K562 (cell line): Measurements from ENCODE around the gene GALNT17. TPM values are rescaled to one million over a fixed set of nuclear protein-coding genes. Genes with fewer than 3 reads are reported as not detected.

Source experiments
- ATAC-seq: fragments of 200-7000 bp; cut with Tn5 transposase; 3 replicates; pipeline ENCODE4 v1.9.1; 2020; ENCODE audit warnings: moderate library complexity
- BruUV-seq: library from RNA; stranded (reverse); fragments of 400-500 nt; replicated peaks from 2 replicates; lab custom pipeline; 2021; lab: Mats Ljungman, UMichigan
- CTCF ChIA-PET: fragments of 300-600 bp; formaldehyde crosslinking; extraction: SDS; loops from one replicate; lab custom pipeline; 2021; ENCODE audit warnings: low intra/inter-chr PET ratio; lab: Yijun Ruan, JAX
- POLR2A ChIA-PET: fragments of 300-600, 350-650 bp; sonication (Branson Sonifier 250); formaldehyde crosslinking; extraction: SDS; loops from one replicate; lab custom pipeline; 2021; ENCODE audit warnings: antibody characterized with exemption, inconsistent platforms; lab: Yijun Ruan, JAX
- DNase-seq, 4 experiments: peaks; one replicate each; pipeline versions ENCODE4 v3.0.0 to v3.0.0-alpha.2; 2011 to 2018; ENCODE audit warnings: low spot score in 3 of 4, mixed read lengths in 3 of 4; ENCODE audit errors: extremely low read depth in 1 of 4
- FAIRE-seq: peaks from 2 replicates; lab custom pipeline; 2011; peaks lifted over from hg19 to GRCh38; lab: Jason Lieb, UNC
- H2AFZ ChIP-seq: 2 replicates; pipeline ENCODE4 v1.6.0; 2011; ENCODE audit warnings: low read depth, low read length, control low read depth, inconsistent platforms
- H3K27ac ChIP-seq: fragments of 200-600 bp; 3 replicates; pipeline ENCODE4 v1.8.0; 2011; ENCODE audit warnings: low read depth, mild to moderate bottlenecking, control low read depth, inconsistent platforms, low read length, moderate library complexity, mixed read lengths; ENCODE audit errors: extremely low read depth
- H3K27me3 ChIP-seq, 2 experiments: fragments of 300-600 bp in 1 of 2; 2 replicates in 1 of 2; 3 replicates in 1 of 2; pipeline versions ENCODE4 v1.6.0 to v1.8.0; 2011; ENCODE audit warnings: inconsistent platforms in 2 of 2, low read length in 2 of 2, mild to moderate bottlenecking in 1 of 2, mixed read lengths in 1 of 2, moderate library complexity in 1 of 2; ENCODE audit not compliant: control insufficient read depth in 2 of 2, insufficient read depth in 2 of 2
- H3K36me3 ChIP-seq: fragments of 300-600 bp; 3 replicates; pipeline ENCODE4 v1.8.0; 2011; ENCODE audit warnings: mild to moderate bottlenecking, low read length, inconsistent platforms; ENCODE audit not compliant: control insufficient read depth, insufficient read depth
- H3K4me1 ChIP-seq, 2 experiments: fragments of 200-600 bp in 1 of 2; replicated peaks in 1 of 2; 2 replicates in 1 of 2; 3 replicates in 1 of 2; pipeline versions ENCODE4 v1.5.1 to v1.8.0; 2011; ENCODE audit warnings: inconsistent platforms in 2 of 2, low read length in 2 of 2, mild to moderate bottlenecking in 1 of 2, mixed read lengths in 1 of 2, moderate library complexity in 1 of 2; ENCODE audit not compliant: control insufficient read depth in 2 of 2, insufficient read depth in 2 of 2
- H3K4me2 ChIP-seq: 2 replicates; pipeline ENCODE4 v1.6.1; 2011; ENCODE audit warnings: low read length, control low read depth, inconsistent platforms, mixed read lengths; ENCODE audit not compliant: insufficient read depth
- H3K4me3 ChIP-seq: fragments of 200-600 bp; sonication (generic), shearing (Covaris generic); 2 replicates; pipeline ENCODE4 v1.5.1; 2016; ENCODE audit warnings: control low read depth, inconsistent platforms
- H3K79me2 ChIP-seq: fragments of 200-600 bp; 3 replicates; pipeline ENCODE4 v1.8.0; 2011; ENCODE audit warnings: low read length, inconsistent platforms; ENCODE audit not compliant: control insufficient read depth, insufficient read depth
- H3K9ac ChIP-seq, 2 experiments: 2 replicates each; pipeline versions ENCODE4 v1.6.0 to v1.6.1; 2011; ENCODE audit warnings: low read depth in 2 of 2, low read length in 2 of 2, control low read depth in 1 of 2, inconsistent platforms in 1 of 2, mild to moderate bottlenecking in 1 of 2, mixed read lengths in 1 of 2; ENCODE audit not compliant: insufficient read depth in 1 of 2
- H3K9me1 ChIP-seq: one replicate; pipeline ENCODE4 v1.6.0; 2011; ENCODE audit warnings: inconsistent platforms, mild to moderate bottlenecking, low read length, moderate library complexity; ENCODE audit not compliant: control insufficient read depth, insufficient read depth
- H3K9me3 ChIP-seq: replicated peaks from 2 replicates; pipeline ENCODE4 v1.5.1; 2011; ENCODE audit warnings: low read depth, low read length, inconsistent platforms; ENCODE audit not compliant: control insufficient read depth, insufficient read depth
- H4K20me1 ChIP-seq: replicated peaks from 2 replicates; pipeline ENCODE4 v1.6.1; 2011; ENCODE audit warnings: low read length, inconsistent platforms, mixed read lengths; ENCODE audit not compliant: control insufficient read depth, insufficient read depth
- ATF1 ChIP-seq, 2 experiments: fragments of 450-650 bp in 1 of 2; IDR thresholded peaks; 2 replicates each; pipeline ENCODE4 v1.6.1; 2016; ENCODE audit warnings: missing compliant biosample characterization in 1 of 2, missing genetic modification characterization in 1 of 2
- CTCFL ChIP-seq: IDR thresholded peaks from 2 replicates; pipeline ENCODE4 v1.6.1; 2011; ENCODE audit warnings: borderline replicate concordance, low read depth, mild to moderate bottlenecking, moderate library complexity, low read length; ENCODE audit not compliant: insufficient read depth, poor library complexity, severe bottlenecking
- KLF6 ChIP-seq: fragments of 250-450 bp; sonication (Bioruptor Pico); IDR thresholded peaks from 2 replicates; pipeline ENCODE4 v1.4.0; 2020; ENCODE audit warnings: mild to moderate bottlenecking, moderate library complexity, borderline replicate concordance
- OTX1 ChIP-seq: fragments of 450-650 bp; formaldehyde crosslinking; IDR thresholded peaks from 2 replicates; pipeline ENCODE4 v1.4.0; 2022; ENCODE audit warnings: mild to moderate bottlenecking
- PBX2 ChIP-seq, 2 experiments: IDR thresholded peaks in 1 of 2; conservative IDR thresholded peaks in 1 of 2; 2 replicates each; pipeline ENCODE4 v1.6.1; 2016; ENCODE audit warnings: low read depth in 2 of 2, mild to moderate bottlenecking in 1 of 2, missing compliant biosample characterization in 1 of 2, missing genetic modification characterization in 1 of 2, moderate library complexity in 1 of 2
- PPARD ChIP-seq: fragments of 250-450 bp; sonication (Bioruptor Pico); IDR thresholded peaks from 2 replicates; pipeline ENCODE4 v1.8.0; 2022; ENCODE audit warnings: inconsistent platforms, mild to moderate bottlenecking, moderate library complexity
- SP1 ChIP-seq: sonication (generic); formaldehyde crosslinking; IDR thresholded peaks from 2 replicates; pipeline ENCODE4 v1.8.1; 2022; ENCODE audit warnings: mild to moderate bottlenecking, missing genetic modification reagents
- USF1 ChIP-seq: sonication (generic); formaldehyde crosslinking; IDR thresholded peaks from 2 replicates; pipeline ENCODE4 v1.9.0; 2022; ENCODE audit warnings: mild to moderate bottlenecking, missing genetic modification reagents
- ZC3H8 ChIP-seq: fragments of 450-650 bp; IDR thresholded peaks from 2 replicates; pipeline ENCODE4 v1.6.1; 2017
- whole genome bisulfite sequencing: fragments of 100-300 bp; shearing (Covaris generic); methylation state at CpG from one replicate; pipeline ENCODE4 v1.1.6; 2016; ENCODE audit warnings: low coverage, mixed read lengths; ENCODE audit not compliant: insufficient coverage; ENCODE audit errors: missing lambda C conversion rate; 5-methylcytosine and 5-hydroxymethylcytosine counted together
- in situ Hi-C: fragments of 300-500 bp; cut with MboI; formaldehyde crosslinking; loops from 4 replicates; pipeline ENCODE4 v1.15.0; 2018; ENCODE audit warnings: inconsistent platforms, mixed read lengths
- intact Hi-C: fragments of 100-400 bp; cut with micrococcal nuclease; formaldehyde crosslinking; loops from 2 replicates; pipeline ENCODE4 v1.14.2; 2022
- polyA plus RNA-seq, 8 experiments: library from polyadenylated mRNA; depleted of rRNA in 4 of 8; stranded (reverse) in 5 of 8; unstranded in 3 of 8; fragments of >200 nt; fragmentation: Nextera tagmentation in 2 of 8; fragmentation: Illumina TruSeq in 1 of 8; extraction: Ambion mirVana in 2 of 8; extraction: Trizol in 1 of 8; gene quantifications; 2 replicates each; pipeline versions ENCODE4 v1.2.1 to v1.2.3, GENCODE V29; 2011 to 2014; ENCODE audit warnings: inconsistent platforms in 1 of 8, missing spikeins in 1 of 8
- total RNA-seq, 7 experiments: library from RNA; depleted of rRNA in 6 of 7; stranded (reverse); fragments of >200 nt in 6 of 7; fragmentation: Illumina TruSeq in 2 of 7; extraction: Trizol in 2 of 7; gene quantifications; 2 replicates each; pipeline versions ENCODE4 v1.2.1 to v1.2.3, GENCODE V29; 2011 to 2021; ENCODE audit warnings: low replicate concordance in 1 of 7

Gene GALNT17
- total and polyA plus RNA-seq, 9 of the 15 experiments (the other 6 are each of a cell fraction or from before 2014, with no cell fraction given), result not detected

GRCh38 chr7:71206184-71206583 lies 74.2 kb downstream of the GALNT17 start:
- intact Hi-C loops, result no loop called here
- Histone ChIP-seq H3K36me3 (no peaks in the 10 kb centered on the region), H3K4me1 (no peaks in the 10 kb centered on the region)
- in situ Hi-C loops, result no loop called here
- DNase-seq (no peak), ATAC-seq (no peak)
- CTCF ChIA-PET, result no interaction called here
- no TSS peak for BruUV-seq
- TF ChIP-seq ZC3H8, result no peak
- no peak for TF ChIP-seq OTX1 (CRISPR knock-in tag)
- no peak for TF ChIP-seq USF1
- no peak for TF ChIP-seq KLF6
- TF ChIP-seq, all 486 proteins: peak for 0
- Histone ChIP-seq H3K9me1 (no peaks in the 10 kb centered on the region), H3K27me3 (no peaks in the 10 kb centered on the region; a peak in 1 of 5 replicates), H3K4me3 (no peak overlapping the region), H3K27ac (no peak overlapping the region), H2AFZ (no peak overlapping the region), H3K9ac (no peak overlapping the region), H3K79me2 (no peaks in the 10 kb centered on the region), H3K9me3 (no peaks in the 10 kb centered on the region), H4K20me1 (no peaks in the 10 kb centered on the region), H3K4me2 (no peak overlapping the region)
- no peak for FAIRE-seq
- POLR2A ChIA-PET, result no interaction called here
- 0% methylated on average over 4 of the region's 4 CpGs for WGBS

GRCh38 chr7:71208881-71209280 lies 76.9 kb downstream of the GALNT17 start:
- in situ Hi-C loops (no loop called here), intact Hi-C loops (no loop called here)
- POLR2A ChIA-PET, result no interaction called here
- no peak overlapping the region for H2AFZ ChIP-seq
- ATAC-seq (no peak), DNase-seq (no peak), FAIRE-seq (no peak)
- H4K20me1 ChIP-seq, result no peaks in the 10 kb centered on the region
- no peaks in the 10 kb centered on the region for H3K36me3 ChIP-seq
- no peaks in the 10 kb centered on the region for H3K79me2 ChIP-seq
- no peaks in the 10 kb centered on the region for H3K9me3 ChIP-seq
- no TSS peak for BruUV-seq
- H3K9me1 ChIP-seq, result no peaks in the 10 kb centered on the region
- CTCF ChIA-PET, result no interaction called here
- H3K4me2 ChIP-seq, result no peak overlapping the region
- H3K27ac ChIP-seq, result no peak overlapping the region
- 2% methylated on average over 3 of the region's 3 CpGs for WGBS
- no peak overlapping the region for H3K9ac ChIP-seq
- H3K4me3 ChIP-seq, result no peak overlapping the region
- no peaks in the 10 kb centered on the region for H3K27me3 ChIP-seq
- no peaks in the 10 kb centered on the region for H3K4me1 ChIP-seq
- TF ChIP-seq PBX2 (CRISPR knock-in tag; IDR thresholded peaks at IDR 0.05; ENCODE audit: low read depth) (no peak), PBX2 (tag; conservative IDR thresholded peaks at IDR 0.05; ENCODE audit: low read depth) (no peak), CTCFL (no peak), ATF1 (CRISPR knock-in tag; IDR thresholded peaks at IDR 0.05) (no peak), ATF1 (tag; IDR thresholded peaks at IDR 0.05) (no peak), SP1 (no peak), PPARD (CRISPR knock-in tag) (no peak)
